Measurements from ENCODE around the gene MSRB2. TPM values are rescaled to one million over a fixed set of nuclear protein-coding genes. Genes with fewer than 3 reads are reported as not detected.
"Not testable (repeated sequence)": the region's sequence is repeated elsewhere in the genome, so short reads cannot be mapped to it uniquely, and the experiment has no call there.

MSRB2 gene
- total RNA-seq, 4 donors from 2014 or later, result 15.4 to 49.6 (median 30.7) TPM

DNA sequence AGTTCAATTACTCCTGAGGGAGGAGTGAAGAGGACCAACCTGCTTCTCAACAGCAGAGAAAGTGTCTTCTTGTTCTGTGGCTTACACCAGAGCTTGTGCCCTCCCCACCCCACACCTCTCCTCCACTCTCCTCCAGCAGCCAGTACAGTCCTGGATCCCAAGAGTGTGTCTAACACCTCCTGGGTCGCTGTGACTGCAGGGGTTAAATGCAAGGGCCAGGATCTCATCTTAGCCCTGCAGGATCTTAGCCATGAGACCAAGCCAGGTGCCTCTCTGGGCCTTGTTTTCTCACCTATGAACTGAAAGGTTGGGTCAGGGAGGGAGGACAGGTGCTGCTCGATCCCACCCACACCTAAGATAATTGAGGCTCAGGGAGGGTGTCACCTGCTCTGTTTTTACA, 34.5 kb upstream of the MSRB2 start:
- Histone ChIP-seq H3K27ac (no peak overlapping the region), H3K27me3 (no peaks in the 10 kb centered on the region), H3K9me3 (no peaks in the 10 kb centered on the region), H3K4me1 (peaks cover 0 to 3% of the 10 kb centered on the region in 2 donors), H3K36me3 (no peaks in the 10 kb centered on the region), H3K4me3 (replicated peaks in 1 of 3) (no peak overlapping the region)
- intact Hi-C loops (cut with DNase I), result no loop called here
- WGBS, 2 donors, result 42 to 59% methylated on average over 2 of the region's 2 CpGs
- DNase-seq, result no peak
- no peak for TF ChIP-seq POLR2A (IDR thresholded peaks at IDR 0.05)
- TF ChIP-seq, protein P1, sequence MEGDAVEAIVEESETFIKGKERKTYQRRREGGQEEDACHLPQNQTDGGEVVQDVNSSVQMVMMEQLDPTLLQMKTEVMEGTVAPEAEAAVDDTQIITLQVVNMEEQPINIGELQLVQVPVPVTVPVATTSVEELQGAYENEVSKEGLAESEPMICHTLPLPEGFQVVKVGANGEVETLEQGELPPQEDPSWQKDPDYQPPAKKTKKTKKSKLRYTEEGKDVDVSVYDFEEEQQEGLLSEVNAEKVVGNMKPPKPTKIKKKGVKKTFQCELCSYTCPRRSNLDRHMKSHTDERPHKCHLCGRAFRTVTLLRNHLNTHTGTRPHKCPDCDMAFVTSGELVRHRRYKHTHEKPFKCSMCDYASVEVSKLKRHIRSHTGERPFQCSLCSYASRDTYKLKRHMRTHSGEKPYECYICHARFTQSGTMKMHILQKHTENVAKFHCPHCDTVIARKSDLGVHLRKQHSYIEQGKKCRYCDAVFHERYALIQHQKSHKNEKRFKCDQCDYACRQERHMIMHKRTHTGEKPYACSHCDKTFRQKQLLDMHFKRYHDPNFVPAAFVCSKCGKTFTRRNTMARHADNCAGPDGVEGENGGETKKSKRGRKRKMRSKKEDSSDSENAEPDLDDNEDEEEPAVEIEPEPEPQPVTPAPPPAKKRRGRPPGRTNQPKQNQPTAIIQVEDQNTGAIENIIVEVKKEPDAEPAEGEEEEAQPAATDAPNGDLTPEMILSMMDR (IDR thresholded peaks at IDR 0.05), result no peak

DNA sequence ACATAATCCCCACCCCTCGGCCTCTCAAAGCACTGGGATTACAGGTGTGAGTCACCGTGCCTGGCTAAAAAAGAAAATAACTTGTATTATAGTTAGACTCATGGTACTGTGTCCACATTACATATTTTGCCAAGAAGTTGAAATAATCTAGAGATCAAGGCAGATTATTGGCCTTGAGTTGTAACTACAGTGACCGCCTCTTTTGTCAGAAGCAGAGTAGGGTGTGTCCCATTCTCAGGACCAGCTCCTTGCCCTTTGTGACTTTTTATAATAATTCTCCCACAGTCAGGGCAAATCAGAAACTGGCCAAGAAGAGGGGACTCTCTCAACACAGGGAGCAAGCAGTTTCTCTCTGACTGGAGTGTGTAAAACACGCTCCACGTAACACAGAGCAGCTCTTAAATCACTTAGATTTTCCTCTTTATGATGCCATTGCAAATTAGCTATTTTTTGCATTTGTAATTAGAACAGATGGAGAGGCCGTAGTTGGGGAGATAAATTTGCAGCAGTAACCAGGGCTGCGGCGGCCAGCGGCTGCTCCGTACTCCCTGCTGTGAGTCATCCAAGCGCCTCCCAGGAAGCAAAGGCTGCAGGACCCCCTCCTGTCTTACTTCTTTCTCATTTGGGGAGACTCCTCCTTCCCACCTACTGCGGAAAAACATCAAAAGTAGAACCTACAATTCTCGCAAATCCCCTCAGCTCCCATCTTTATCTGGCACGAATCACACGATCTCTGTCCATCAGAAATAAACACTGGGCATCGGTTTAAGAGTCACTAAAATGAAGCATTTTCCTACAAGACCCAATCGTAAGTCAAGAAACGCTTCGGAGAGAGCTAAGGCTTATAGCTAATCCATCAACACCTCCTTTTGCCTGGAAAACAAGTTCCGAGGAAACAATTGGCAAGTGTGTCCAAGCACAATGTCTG, 32.1 kb upstream of the MSRB2 start:
- Histone ChIP-seq H3K9me3 (no peaks in the 10 kb centered on the region), H3K4me1 (peaks cover 0 to 4% of the 10 kb centered on the region in 2 donors), H3K36me3 (no peaks in the 10 kb centered on the region), H3K27ac (no peak overlapping the region), H3K27me3 (no peaks in the 10 kb centered on the region), H3K4me3 (replicated peaks in 1 of 3) (no peak overlapping the region)
- DNase-seq, result no peak
- TF ChIP-seq POLR2A (IDR thresholded peaks at IDR 0.05), result no peak
- TF ChIP-seq, protein P1 (IDR thresholded peaks at IDR 0.05), result no peak
- intact Hi-C loops (cut with DNase I), result no loop called here
- WGBS, 2 donors, result 77 to 78% methylated on average over 20 of the region's 20 CpGs

DNA sequence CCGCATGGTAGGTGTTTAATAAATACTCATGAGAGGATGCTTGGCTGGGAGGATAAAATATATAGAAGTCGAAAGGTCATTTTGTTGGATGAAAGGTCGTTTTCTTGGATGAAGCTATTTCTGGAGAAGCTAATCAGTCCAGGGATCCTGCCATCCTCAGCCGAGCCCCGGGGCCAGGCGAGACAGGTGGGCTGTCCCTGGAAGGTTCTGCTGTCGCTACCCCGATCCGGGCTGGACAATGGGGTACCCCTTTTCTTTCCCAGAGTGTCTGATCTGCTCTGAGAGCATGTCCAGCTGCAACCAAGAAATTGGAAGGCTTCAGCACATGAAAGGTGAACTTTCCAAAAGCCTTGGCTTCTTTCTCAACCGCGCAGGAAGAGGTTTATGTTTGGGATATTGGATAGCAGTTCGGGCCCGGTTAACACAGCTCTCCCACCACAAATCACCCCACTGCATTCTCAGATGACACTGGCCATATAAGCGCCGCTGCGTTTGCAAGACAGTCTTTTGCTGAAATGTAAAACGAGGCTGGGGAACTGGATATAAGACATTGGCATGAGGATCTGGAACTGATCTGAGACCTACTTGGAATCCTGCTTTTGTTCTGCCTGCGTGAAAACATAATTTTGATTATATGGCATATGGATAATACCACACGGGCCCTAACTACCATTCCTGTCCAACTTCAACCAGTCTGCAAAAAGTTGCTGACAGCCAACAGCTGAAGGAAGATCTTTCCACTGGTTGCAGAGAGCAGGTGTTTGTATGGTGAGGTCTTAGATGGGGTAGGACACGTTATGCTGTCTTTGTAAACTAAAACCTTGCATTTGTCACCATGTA, 31.2 kb upstream of the MSRB2 start:
- H3K36me3 ChIP-seq, result no peaks in the 10 kb centered on the region
- TF ChIP-seq, protein P1 (IDR thresholded peaks at IDR 0.05), result no peak
- no peak for TF ChIP-seq POLR2A (IDR thresholded peaks at IDR 0.05)
- H3K4me1 ChIP-seq, result peaks cover 0 to 4% of the 10 kb centered on the region in 2 donors
- no peak for DNase-seq
- intact Hi-C loops (cut with DNase I), result no loop called here
- H3K27me3 ChIP-seq, result no peaks in the 10 kb centered on the region
- 90 to 91% methylated on average over 20 of the region's 20 CpGs for WGBS, 2 donors
- no peak overlapping the region for H3K4me3 ChIP-seq (replicated peaks in 1 of 3)
- H3K9me3 ChIP-seq, result no peaks in the 10 kb centered on the region
- H3K27ac ChIP-seq, result no peak overlapping the region

DNA sequence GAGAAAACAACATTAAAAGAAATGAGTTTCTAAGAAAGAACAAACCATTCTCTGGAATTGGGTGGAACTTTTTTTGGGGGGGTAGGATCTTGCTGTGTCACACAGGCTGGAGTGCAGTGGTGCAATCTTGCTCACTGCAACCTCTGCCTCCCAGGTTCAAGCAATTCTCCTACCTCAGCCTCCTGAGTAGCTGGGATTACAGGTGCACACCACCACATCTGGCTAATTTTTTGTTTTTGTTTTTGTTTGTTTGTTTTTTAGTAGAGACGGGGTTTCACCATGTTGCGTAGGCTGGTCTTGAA, 30.6 kb upstream of the MSRB2 start:
- H3K27ac ChIP-seq; H3K36me3 ChIP-seq; intact Hi-C loops (cut with DNase I); H3K9me3 ChIP-seq; H3K4me3 ChIP-seq (replicated peaks in 1 of 3); DNase-seq; H3K27me3 ChIP-seq; H3K4me1 ChIP-seq: not testable (repeated sequence)
- 98% methylated on average over 2 of the region's 2 CpGs for WGBS, 2 donors

DNA sequence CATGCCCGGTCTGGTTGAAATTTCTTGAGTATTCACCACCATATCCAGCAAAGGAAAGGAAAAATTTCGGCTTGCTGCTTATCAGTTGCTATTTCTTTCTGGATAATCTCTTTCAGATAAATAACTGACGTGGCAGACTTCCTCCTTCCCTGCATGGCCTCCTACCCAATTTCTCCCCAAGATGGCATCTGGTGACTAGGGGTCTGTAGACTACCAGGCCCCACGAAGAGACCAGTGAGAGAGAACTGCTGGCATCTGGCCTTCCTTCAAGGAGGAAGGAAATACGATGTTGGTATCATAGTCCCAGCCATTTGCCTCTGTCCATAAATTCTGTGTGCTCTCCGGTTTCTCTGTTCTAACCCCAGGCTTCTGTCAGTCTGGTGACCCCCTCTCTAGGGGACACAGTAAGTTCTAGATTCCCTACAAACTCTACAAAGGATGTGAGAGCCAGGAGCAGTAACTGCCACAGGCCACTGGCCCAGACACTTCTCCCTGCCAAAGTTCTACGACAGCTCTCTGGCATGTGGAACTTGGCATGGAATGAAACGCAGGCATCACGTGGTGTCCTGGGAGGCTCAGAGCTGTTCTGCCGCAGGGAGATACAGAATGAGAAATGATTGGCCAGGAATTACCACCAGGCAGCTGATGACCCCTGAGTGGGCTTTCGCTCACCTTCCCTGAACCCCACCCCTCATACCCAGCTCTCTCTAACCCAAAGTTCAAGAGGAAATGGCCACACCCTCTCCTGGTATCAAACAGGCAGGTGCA, 30.0 kb upstream of the MSRB2 start:
- peak; percentile 88 to 92 for DNase-seq
- WGBS, 2 donors, result 46 to 52% methylated on average over 11 of the region's 11 CpGs
- intact Hi-C loops (cut with DNase I), result no loop called here
- no peaks in the 10 kb centered on the region for H3K27me3 ChIP-seq
- no peaks in the 10 kb centered on the region for H3K9me3 ChIP-seq
- no peaks in the 10 kb centered on the region for H3K36me3 ChIP-seq
- no peak overlapping the region for H3K4me3 ChIP-seq (replicated peaks in 1 of 3)
- TF ChIP-seq, protein P1 (IDR thresholded peaks at IDR 0.05), result peak in 1 of 6 experiments; percentile 13
- no peak for TF ChIP-seq POLR2A (IDR thresholded peaks at IDR 0.05)
- H3K4me1 ChIP-seq, result peaks cover 0 to 4% of the 10 kb centered on the region in 2 donors
- H3K27ac ChIP-seq, result peak overlapping the region in 2 of 3 donors; percentile 6 to 37
